Astrocyte (in vitro differentiated cells and primary cell): ENCODE results near the gene BST1. TPM values are rescaled to one million over a fixed set of nuclear protein-coding genes. Genes with fewer than 3 reads are reported as not detected.
"Not testable (repeated sequence)": the region's sequence is repeated elsewhere in the genome, so short reads cannot be mapped to it uniquely, and the experiment has no call there.

Experiments
- DNase-seq: peaks from one replicate; pipeline ENCODE4 v3.0.0-alpha.2; 2010; ENCODE audit warnings: low read depth
- FAIRE-seq: peaks from 2 replicates; lab custom pipeline; 2011; peaks lifted over from hg19 to GRCh38; lab: Jason Lieb, UNC
- H2AFZ ChIP-seq: 2 replicates; pipeline ENCODE4 v1.6.0; 2012; ENCODE audit warnings: low read depth, low read length, inconsistent platforms
- H3K27ac ChIP-seq: 2 replicates; pipeline ENCODE4 v1.5.1; 2011; ENCODE audit warnings: low read depth, low read length, inconsistent platforms
- H3K27me3 ChIP-seq: 2 replicates; pipeline ENCODE4 v1.6.0; 2011; ENCODE audit warnings: low read length, inconsistent platforms; ENCODE audit not compliant: insufficient read depth
- H3K36me3 ChIP-seq: 2 replicates; pipeline ENCODE4 v1.5.1; 2011; ENCODE audit warnings: low read length, inconsistent platforms; ENCODE audit not compliant: insufficient read depth
- H3K4me1 ChIP-seq: 2 replicates; pipeline ENCODE4 v1.5.1; 2011; ENCODE audit warnings: low read length, inconsistent platforms; ENCODE audit not compliant: insufficient read depth
- H3K4me2 ChIP-seq: 2 replicates; pipeline ENCODE4 v1.6.0; 2012; ENCODE audit warnings: low read length, inconsistent platforms
- H3K4me3 ChIP-seq: 2 replicates; pipeline ENCODE4 v1.5.1; 2011; ENCODE audit warnings: low read depth, mild to moderate bottlenecking, low read length, inconsistent platforms; ENCODE audit not compliant: insufficient read depth
- H3K79me2 ChIP-seq: 2 replicates; pipeline ENCODE4 v1.6.0; 2012; ENCODE audit warnings: mild to moderate bottlenecking, low read length, inconsistent platforms; ENCODE audit not compliant: insufficient read depth
- H3K9ac ChIP-seq: 2 replicates; pipeline ENCODE4 v1.6.0; 2012; ENCODE audit warnings: mild to moderate bottlenecking, low read length, inconsistent platforms
- H3K9me3 ChIP-seq: 2 replicates; pipeline ENCODE4 v1.5.1; 2012; ENCODE audit warnings: low read depth, mild to moderate bottlenecking, low read length, inconsistent platforms; ENCODE audit not compliant: insufficient read depth
- H4K20me1 ChIP-seq: 2 replicates; pipeline ENCODE4 v1.6.0; 2012; ENCODE audit warnings: low read length, inconsistent platforms; ENCODE audit not compliant: insufficient read depth
- H3K27ac Mint-ChIP-seq: one replicate; pipeline ENCODE4 v1.8.0; 2021; ENCODE audit warnings: mild to moderate bottlenecking, mixed read lengths; ENCODE audit not compliant: unreplicated experiment
- H3K27me3 Mint-ChIP-seq: one replicate; pipeline ENCODE4 v1.8.0; 2021; ENCODE audit warnings: low read depth, mixed read lengths; ENCODE audit not compliant: unreplicated experiment
- H3K36me3 Mint-ChIP-seq: one replicate; pipeline ENCODE4 v1.8.0; 2021; ENCODE audit warnings: low read depth, mixed read lengths; ENCODE audit not compliant: unreplicated experiment
- H3K4me1 Mint-ChIP-seq: one replicate; pipeline ENCODE4 v1.8.0; 2021; ENCODE audit warnings: low read depth, mixed read lengths; ENCODE audit not compliant: unreplicated experiment
- H3K4me3 Mint-ChIP-seq: one replicate; pipeline ENCODE4 v1.8.0; 2021; ENCODE audit warnings: mild to moderate bottlenecking, moderate library complexity, mixed read lengths; ENCODE audit not compliant: unreplicated experiment
- H3K9me3 Mint-ChIP-seq: one replicate; pipeline ENCODE4 v1.8.0; 2021; ENCODE audit warnings: mild to moderate bottlenecking, mixed read lengths; ENCODE audit not compliant: unreplicated experiment
- CTCF ChIP-seq: IDR thresholded peaks from 2 replicates; pipeline ENCODE4 v1.5.1; 2011; ENCODE audit warnings: low read depth, mild to moderate bottlenecking, inconsistent platforms, low read length, moderate library complexity; ENCODE audit not compliant: insufficient read depth
- EZH2 ChIP-seq: IDR thresholded peaks from 2 replicates; pipeline ENCODE4 v1.6.1; 2012; ENCODE audit warnings: mild to moderate bottlenecking, low read length, inconsistent platforms; ENCODE audit not compliant: insufficient read depth
- total RNA-seq: library from RNA; stranded (reverse); gene quantifications from 2 replicates; pipeline ENCODE4 v1.2.1, GENCODE V29; 2021

Gene BST1
- total RNA-seq, 1 donor from 2014 or later, result 24.5 TPM

- H3K36me3 ChIP-seq, result peaks cover 15% of the 10 kb centered on the region
- peaks cover 6% of the 10 kb centered on the region for H3K4me1 Mint-ChIP-seq
- peaks cover 3% of the 10 kb centered on the region for H3K9me3 Mint-ChIP-seq
- no peaks in the 10 kb centered on the region for H3K4me1 ChIP-seq
- no peak overlapping the region for H3K4me3 ChIP-seq
- H3K27ac ChIP-seq, result no peak overlapping the region
- peaks cover 7% of the 10 kb centered on the region for H3K36me3 Mint-ChIP-seq
- no peaks in the 10 kb centered on the region for H3K9me3 ChIP-seq
- no peaks in the 10 kb centered on the region for H3K27me3 ChIP-seq
- H3K9ac ChIP-seq, result no peak overlapping the region
- no peak for TF ChIP-seq EZH2
- no peak for TF ChIP-seq CTCF
- H3K27me3 Mint-ChIP-seq, result no peaks in the 10 kb centered on the region
- H2AFZ ChIP-seq, result no peak overlapping the region
- H3K4me3 Mint-ChIP-seq, result no peak overlapping the region
- no peak overlapping the region for H3K27ac Mint-ChIP-seq
- DNase-seq (no peak), FAIRE-seq (no peak)
- H3K4me2 ChIP-seq, result no peak overlapping the region
- no peaks in the 10 kb centered on the region for H4K20me1 ChIP-seq
- no peaks in the 10 kb centered on the region for H3K79me2 ChIP-seq
Measured at GRCh38 chr4:15725608-15726007, 22.7 kb downstream of the BST1 start.

- Histone ChIP-seq H3K9me3 (no peaks in the 10 kb centered on the region), H3K27me3 (no peaks in the 10 kb centered on the region), H3K36me3 (peaks cover 6% of the 10 kb centered on the region), H3K4me1 (no peaks in the 10 kb centered on the region), H3K9ac (no peak overlapping the region), H3K4me2 (no peak overlapping the region), H2AFZ (peak overlapping the region; percentile 2), H4K20me1 (no peaks in the 10 kb centered on the region), H3K4me3 (no peak overlapping the region), H3K27ac (no peak overlapping the region), H3K79me2 (no peaks in the 10 kb centered on the region)
- Mint-ChIP-seq H3K27ac (no peak overlapping the region), H3K27me3 (peaks cover 1% of the 10 kb centered on the region), H3K9me3 (peaks cover 2% of the 10 kb centered on the region), H3K4me3 (no peak overlapping the region), H3K36me3 (peaks cover 3% of the 10 kb centered on the region), H3K4me1 (peaks cover 6% of the 10 kb centered on the region)
- FAIRE-seq, result no peak
- peak; percentile 95 for TF ChIP-seq CTCF
- no peak for TF ChIP-seq EZH2
- peak; percentile 20 for DNase-seq
Measured at GRCh38 chr4:15729910-15730533, 27.2 kb downstream of the BST1 start.

- H3K9me3 Mint-ChIP-seq, H3K4me1 ChIP-seq, H2AFZ ChIP-seq, H3K4me3 ChIP-seq, H4K20me1 ChIP-seq, H3K36me3 ChIP-seq, H3K36me3 Mint-ChIP-seq, H3K27me3 Mint-ChIP-seq, H3K4me3 Mint-ChIP-seq, H3K27ac Mint-ChIP-seq, DNase-seq, H3K9me3 ChIP-seq, H3K4me2 ChIP-seq, H3K9ac ChIP-seq, H3K4me1 Mint-ChIP-seq, FAIRE-seq, H3K79me2 ChIP-seq, H3K27me3 ChIP-seq, H3K27ac ChIP-seq: not testable (repeated sequence)
Measured at GRCh38 chr4:15733061-15733460, 30.2 kb downstream of the BST1 start.
